ENCODE data around the gene PPM1H. TPM values are rescaled to one million over a fixed set of nuclear protein-coding genes. Genes with fewer than 3 reads are reported as not detected.

The PPM1H gene
- total and polyA plus RNA-seq, 8 donors, result 0.29 to 12.5 (median 3.7) TPM

DNA sequence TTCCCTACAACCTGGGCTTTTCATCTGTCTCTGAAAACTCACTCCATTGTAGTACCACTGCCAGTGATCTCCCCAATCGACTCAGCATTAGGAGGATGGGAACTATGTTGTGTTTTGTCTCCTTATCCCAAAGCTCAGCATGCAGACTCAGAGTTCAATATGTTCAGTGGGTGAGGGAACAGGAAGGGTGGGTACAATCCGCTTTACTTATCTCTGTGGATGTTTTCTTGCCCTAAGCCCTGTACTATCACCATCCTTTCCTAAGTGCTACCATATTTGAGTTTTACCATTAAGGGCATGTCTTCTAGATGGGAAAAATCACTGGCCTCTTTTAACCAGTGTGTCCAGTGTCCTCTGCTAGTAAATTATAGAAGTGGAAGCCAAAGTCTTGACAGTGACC lies 107.1 kb downstream of the PPM1H start:
- WGBS, 5 donors, result 89 to 96% (median 90%) methylated on average over 2 of the region's 2 CpGs
- H3K9me3 ChIP-seq, result no peaks in the 10 kb centered on the region
- H3K27ac ChIP-seq, result no peak overlapping the region
- intact Hi-C loops (cut with DNase I; ENCODE audit: low total_unique reads), result no loop called here
- H3K4me1 ChIP-seq, result no peaks in the 10 kb centered on the region
- peaks cover 0 to 5% (median 0%) of the 10 kb centered on the region in 4 donors for H3K36me3 ChIP-seq
- DNase-seq, result no peak
- TF ChIP-seq EP300 (IDR thresholded peaks at IDR 0.05), result no peak
- TF ChIP-seq, protein P1, sequence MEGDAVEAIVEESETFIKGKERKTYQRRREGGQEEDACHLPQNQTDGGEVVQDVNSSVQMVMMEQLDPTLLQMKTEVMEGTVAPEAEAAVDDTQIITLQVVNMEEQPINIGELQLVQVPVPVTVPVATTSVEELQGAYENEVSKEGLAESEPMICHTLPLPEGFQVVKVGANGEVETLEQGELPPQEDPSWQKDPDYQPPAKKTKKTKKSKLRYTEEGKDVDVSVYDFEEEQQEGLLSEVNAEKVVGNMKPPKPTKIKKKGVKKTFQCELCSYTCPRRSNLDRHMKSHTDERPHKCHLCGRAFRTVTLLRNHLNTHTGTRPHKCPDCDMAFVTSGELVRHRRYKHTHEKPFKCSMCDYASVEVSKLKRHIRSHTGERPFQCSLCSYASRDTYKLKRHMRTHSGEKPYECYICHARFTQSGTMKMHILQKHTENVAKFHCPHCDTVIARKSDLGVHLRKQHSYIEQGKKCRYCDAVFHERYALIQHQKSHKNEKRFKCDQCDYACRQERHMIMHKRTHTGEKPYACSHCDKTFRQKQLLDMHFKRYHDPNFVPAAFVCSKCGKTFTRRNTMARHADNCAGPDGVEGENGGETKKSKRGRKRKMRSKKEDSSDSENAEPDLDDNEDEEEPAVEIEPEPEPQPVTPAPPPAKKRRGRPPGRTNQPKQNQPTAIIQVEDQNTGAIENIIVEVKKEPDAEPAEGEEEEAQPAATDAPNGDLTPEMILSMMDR (IDR thresholded peaks at IDR 0.05), result no peak
- no peak for TF ChIP-seq POLR2A (IDR thresholded peaks at IDR 0.05)
- TF ChIP-seq POLR2AphosphoS5 (IDR thresholded peaks at IDR 0.05), result no peak
- H3K27me3 ChIP-seq, result no peaks in the 10 kb centered on the region
- no peak overlapping the region for H3K4me3 ChIP-seq

DNA sequence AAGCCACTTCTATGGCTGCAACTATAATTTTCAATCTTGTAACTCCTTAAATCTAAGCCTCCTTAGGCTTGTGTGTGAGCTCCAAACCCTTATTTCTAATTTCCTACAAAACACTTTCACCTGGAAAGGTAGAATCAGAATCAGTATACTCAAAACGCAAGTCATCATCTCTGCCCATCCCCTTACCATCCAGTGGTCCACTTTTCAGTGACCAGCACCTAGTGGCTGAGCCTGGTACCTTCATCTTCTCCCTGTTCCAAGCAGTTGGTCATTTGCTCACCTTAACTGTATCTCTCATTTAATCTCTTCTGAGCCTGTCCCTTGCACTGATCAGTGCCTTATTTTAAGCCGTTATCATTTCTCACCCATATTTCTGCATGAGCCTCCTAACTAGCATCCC lies 107.9 kb downstream of the PPM1H start:
- no peaks in the 10 kb centered on the region for H3K9me3 ChIP-seq
- WGBS, 5 donors, result 92 to 97% (median 95%) methylated on average over 2 of the region's 2 CpGs
- no peak for TF ChIP-seq POLR2AphosphoS5 (IDR thresholded peaks at IDR 0.05)
- TF ChIP-seq, protein P1 (IDR thresholded peaks at IDR 0.05), result no peak
- TF ChIP-seq EP300 (IDR thresholded peaks at IDR 0.05), result no peak
- no peak for TF ChIP-seq POLR2A (IDR thresholded peaks at IDR 0.05)
- no peaks in the 10 kb centered on the region for H3K4me1 ChIP-seq
- H3K27ac ChIP-seq, result no peak overlapping the region
- H3K4me3 ChIP-seq, result no peak overlapping the region
- DNase-seq, result no peak
- intact Hi-C loops (cut with DNase I; ENCODE audit: low total_unique reads), result no loop called here
- no peaks in the 10 kb centered on the region for H3K27me3 ChIP-seq
- H3K36me3 ChIP-seq, result peaks cover 0 to 5% (median 0%) of the 10 kb centered on the region in 4 donors

GRCh38 chr12:62817556-62818271 lies 117.2 kb downstream of the PPM1H start:
- WGBS, 5 donors, result 52 to 61% (median 57%) methylated on average over 9 of the region's 9 CpGs
- Histone ChIP-seq H3K9me3 (no peaks in the 10 kb centered on the region), H3K36me3 (no peaks in the 10 kb centered on the region), H3K4me3 (no peak overlapping the region), H3K27ac (no peak overlapping the region), H3K27me3 (no peaks in the 10 kb centered on the region), H3K4me1 (peaks cover 0 to 7% (median 5%) of the 10 kb centered on the region in 4 donors)
- DNase-seq, result no peak
- TF ChIP-seq, protein P1 (IDR thresholded peaks at IDR 0.05), result no peak
- TF ChIP-seq POLR2A (IDR thresholded peaks at IDR 0.05), result no peak
- no peak for TF ChIP-seq POLR2AphosphoS5 (IDR thresholded peaks at IDR 0.05)
- no peak for TF ChIP-seq EP300 (IDR thresholded peaks at IDR 0.05)
- intact Hi-C loops (cut with DNase I; ENCODE audit: low total_unique reads), result no loop called here

- Histone ChIP-seq H3K27me3 (no peaks in the 10 kb centered on the region), H3K9me3 (no peaks in the 10 kb centered on the region), H3K4me1 (peaks cover 0 to 7% (median 5%) of the 10 kb centered on the region in 4 donors), H3K36me3 (no peaks in the 10 kb centered on the region), H3K4me3 (no peak overlapping the region), H3K27ac (no peak overlapping the region)
- no peak for TF ChIP-seq EP300 (IDR thresholded peaks at IDR 0.05)
- TF ChIP-seq, protein P1 (IDR thresholded peaks at IDR 0.05), result no peak
- no peak for TF ChIP-seq POLR2AphosphoS5 (IDR thresholded peaks at IDR 0.05)
- TF ChIP-seq POLR2A (IDR thresholded peaks at IDR 0.05), result no peak
- WGBS, 5 donors, result 90 to 96% (median 94%) methylated on average over 3 of the region's 3 CpGs
- intact Hi-C loops (cut with DNase I; ENCODE audit: low total_unique reads), result no loop called here
- DNase-seq, result no peak
Observed at GRCh38 chr12:62814243-62814642, 120.7 kb downstream of the PPM1H start.

All from stomach (tissue), 9 donors.